ENCODE measurements around the gene FAM222B. TPM values are rescaled to one million over a fixed set of nuclear protein-coding genes. Genes with fewer than 3 reads are reported as not detected.

FAM222B gene
- total RNA-seq, 2 donors from 2014 or later, result 15.1 to 24.9 TPM

GRCh38 chr17:28763804-28764266, 78.8 kb downstream of the FAM222B start:
- Mint-ChIP-seq H3K36me3 (no peaks in the 10 kb centered on the region), H3K27ac (peak overlapping the region in 1 of 2 donors; percentile 50), H3K9me3 (no peaks in the 10 kb centered on the region)
- DNase-seq (ENCODE audit: low spot score in 2 of 2) (peak in 1 of 2 donors; percentile 81), ATAC-seq (peak; percentile 36 to 45)

DNA sequence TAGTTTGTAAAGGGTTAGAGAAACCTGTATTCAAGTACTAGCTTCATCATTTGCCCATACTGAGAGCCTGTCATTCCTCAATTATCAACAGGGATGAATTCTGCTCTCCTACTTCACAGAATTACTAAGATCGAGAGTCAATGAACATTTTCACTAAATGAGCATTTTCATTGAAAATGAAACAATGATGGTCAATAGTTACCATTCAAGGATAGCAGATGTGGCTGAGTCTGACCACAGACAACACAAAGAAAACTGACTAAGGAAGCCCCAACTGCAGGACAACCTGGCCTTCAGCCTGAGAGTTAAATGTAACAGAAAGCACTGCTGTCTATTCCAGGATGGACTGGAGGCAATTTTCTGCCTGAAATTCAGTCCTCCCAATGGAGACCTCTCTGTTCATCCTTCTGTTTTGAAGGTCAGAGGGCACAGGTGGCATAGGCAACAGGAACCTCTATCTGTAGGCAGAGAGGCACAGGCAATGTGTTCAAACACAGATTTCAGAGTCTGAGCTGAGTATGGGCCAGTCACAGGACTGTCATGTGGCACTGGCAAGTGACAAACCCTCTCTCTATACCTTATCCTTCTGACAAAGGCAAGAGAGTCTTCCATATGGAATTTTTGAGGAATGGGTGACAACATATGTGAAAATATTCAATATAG, 79.3 kb downstream of the FAM222B start:
- Mint-ChIP-seq H3K36me3 (no peaks in the 10 kb centered on the region), H3K9me3 (no peaks in the 10 kb centered on the region), H3K27ac (peak overlapping the region in 1 of 2 donors; percentile 50)
- ATAC-seq (peak; percentile 76 to 85), DNase-seq (ENCODE audit: low spot score in 2 of 2) (no peak)

GRCh38 chr17:28760601-28761562, 81.7 kb downstream of the FAM222B start:
- peak overlapping the region in 1 of 2 donors; percentile 55 for H3K27ac Mint-ChIP-seq
- no peaks in the 10 kb centered on the region for H3K9me3 Mint-ChIP-seq
- no peak for DNase-seq (ENCODE audit: low spot score in 2 of 2)
- H3K36me3 Mint-ChIP-seq, result no peaks in the 10 kb centered on the region
- no peak for ATAC-seq

DNA sequence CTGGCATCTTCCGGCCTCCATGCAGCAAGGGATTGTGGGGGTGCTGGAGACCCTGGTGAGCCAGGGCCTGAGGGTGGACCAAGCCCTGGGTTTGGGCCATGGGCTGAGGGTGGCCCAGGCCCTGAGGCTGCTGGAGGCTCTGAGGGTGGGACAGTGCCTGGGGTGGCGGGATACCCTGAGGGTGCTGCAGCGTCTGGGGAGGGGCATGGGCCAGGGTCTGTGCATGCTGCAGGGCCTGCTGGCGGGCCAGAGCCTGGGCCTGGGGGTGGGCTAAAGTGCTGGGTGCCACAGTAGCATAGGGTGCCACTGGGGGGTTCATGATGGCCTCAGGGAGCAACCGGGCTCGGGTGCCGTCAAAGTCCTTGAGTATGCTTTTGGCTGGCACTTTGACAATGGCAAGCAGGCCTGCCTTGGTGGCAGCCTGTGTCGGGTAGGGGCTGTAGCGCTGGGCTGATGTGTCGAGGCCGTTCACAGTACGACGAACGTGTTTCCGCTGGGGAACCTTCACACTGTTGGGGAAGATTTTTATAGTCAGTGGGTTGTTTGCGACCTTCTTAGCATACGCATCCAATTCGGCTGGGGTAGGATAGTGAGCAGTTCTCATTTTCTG, 83.2 kb downstream of the FAM222B start:
- DNase-seq (ENCODE audit: low spot score in 2 of 2) (no peak), ATAC-seq (no peak)
- Mint-ChIP-seq H3K9me3 (no peaks in the 10 kb centered on the region), H3K36me3 (no peaks in the 10 kb centered on the region), H3K27ac (peak overlapping the region; percentile 69 to 77)

GRCh38 chr17:28758411-28759121, 84.0 kb downstream of the FAM222B start:
- Mint-ChIP-seq H3K36me3 (no peaks in the 10 kb centered on the region), H3K27ac (peak overlapping the region; percentile 69 to 77)
- DNase-seq (ENCODE audit: low spot score in 2 of 2), result no peak

DNA sequence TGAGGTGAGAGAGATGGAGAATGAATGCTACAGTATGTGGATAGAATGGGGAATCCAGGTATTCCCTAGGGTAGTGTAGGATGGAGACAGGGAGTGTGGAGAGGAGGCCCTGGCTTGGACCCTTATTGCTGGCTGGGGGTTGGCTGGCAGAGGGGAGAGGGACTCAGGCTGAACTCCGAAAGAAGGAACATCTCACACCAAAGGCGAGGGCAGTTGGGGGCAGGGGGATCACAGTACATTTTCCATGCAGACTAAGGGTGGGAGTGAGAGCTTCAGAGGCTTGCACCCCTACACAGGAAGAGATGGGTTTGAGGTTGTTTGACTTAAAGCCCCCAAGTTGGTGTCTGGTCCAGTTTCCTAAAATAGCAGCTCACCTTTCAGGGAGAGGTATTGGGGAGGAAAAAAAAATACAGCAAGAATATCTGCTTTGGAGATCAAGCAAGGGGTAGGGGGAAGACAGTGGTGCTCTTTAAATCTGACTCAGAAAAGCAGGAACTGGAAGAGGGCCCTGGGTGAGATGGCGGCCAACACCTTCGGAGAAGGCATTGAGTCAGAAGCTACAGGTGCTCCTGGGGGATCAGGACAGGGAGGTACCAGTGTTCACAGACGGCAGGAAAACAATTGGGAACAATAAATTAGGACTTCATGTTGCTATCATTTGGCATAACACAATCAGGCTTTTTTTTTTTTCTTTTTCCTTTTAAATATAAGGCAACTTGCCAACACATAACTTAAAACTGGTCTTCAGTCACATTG, 86.4 kb downstream of the FAM222B start:
- Mint-ChIP-seq H3K36me3 (peaks cover 0 to 5% of the 10 kb centered on the region in 2 donors), H3K27ac (peak overlapping the region; percentile 63 to 67), H3K9me3 (no peaks in the 10 kb centered on the region)
- DNase-seq (ENCODE audit: low spot score in 2 of 2), result peak in 1 of 2 donors; percentile 26
- ATAC-seq, result no peak

More at GRCh38 chr17:28758411-28759121, 84.0 kb downstream of the FAM222B start:
- H3K9me3 Mint-ChIP-seq, result no peaks in the 10 kb centered on the region
- no peak for ATAC-seq

- DNase-seq (ENCODE audit: low spot score in 2 of 2) (peak in 1 of 2 donors; percentile 26), ATAC-seq (no peak)
- Mint-ChIP-seq H3K36me3 (peaks cover 0 to 5% of the 10 kb centered on the region in 2 donors), H3K27ac (peak overlapping the region in 1 of 2 donors; percentile 63), H3K9me3 (no peaks in the 10 kb centered on the region)
Measured at GRCh38 chr17:28755486-28755885, 87.1 kb downstream of the FAM222B start.

GRCh38 chr17:28751600-28752366, 90.8 kb downstream of the FAM222B start:
- H3K27ac Mint-ChIP-seq, result peak overlapping the region; percentile 30 to 65
- no peak for ATAC-seq
- H3K36me3 Mint-ChIP-seq, result peaks cover 5 to 19% of the 10 kb centered on the region in 2 donors

GRCh38 chr17:28750178-28751047, 92.2 kb downstream of the FAM222B start:
- DNase-seq (ENCODE audit: low spot score in 2 of 2), result peak; percentile 90 to 91
- peaks cover 5 to 27% of the 10 kb centered on the region in 2 donors for H3K36me3 Mint-ChIP-seq
- H3K9me3 Mint-ChIP-seq, result no peaks in the 10 kb centered on the region
- peak; percentile 81 to 84 for ATAC-seq
- H3K27ac Mint-ChIP-seq, result peak overlapping the region in 1 of 2 donors; percentile 60

More at GRCh38 chr17:28751600-28752366, 90.8 kb downstream of the FAM222B start:
- no peak for DNase-seq (ENCODE audit: low spot score in 2 of 2)
- H3K9me3 Mint-ChIP-seq, result no peaks in the 10 kb centered on the region

GRCh38 chr17:28749516-28750177, 92.9 kb downstream of the FAM222B start:
- Mint-ChIP-seq H3K36me3 (peaks cover 11 to 34% of the 10 kb centered on the region in 2 donors), H3K9me3 (no peaks in the 10 kb centered on the region), H3K27ac (no peak overlapping the region)
- ATAC-seq (peak; percentile 5 to 22), DNase-seq (ENCODE audit: low spot score in 2 of 2) (no peak)

GRCh38 chr17:28748852-28749515, 93.6 kb downstream of the FAM222B start:
- no peaks in the 10 kb centered on the region for H3K9me3 Mint-ChIP-seq
- H3K27ac Mint-ChIP-seq, result peak overlapping the region; percentile 41 to 68
- H3K36me3 Mint-ChIP-seq, result peaks cover 11 to 38% of the 10 kb centered on the region in 2 donors
- ATAC-seq (no peak), DNase-seq (ENCODE audit: low spot score in 2 of 2) (no peak)

GRCh38 chr17:28747801-28748750, 94.5 kb downstream of the FAM222B start:
- H3K9me3 Mint-ChIP-seq, result no peaks in the 10 kb centered on the region
- peaks cover 11 to 38% of the 10 kb centered on the region in 2 donors for H3K36me3 Mint-ChIP-seq
- no peak for DNase-seq (ENCODE audit: low spot score in 2 of 2)
- peak overlapping the region; percentile 68 to 82 for H3K27ac Mint-ChIP-seq
- no peak for ATAC-seq

Data from activated naive CD4-positive, alpha-beta T cell treated with anti-CD3 and anti-CD28 coated beads, Interleukin-2, amount 50 U/mL, for 72 hours (primary cell).